ENCODE data around the gene HLX. TPM values are rescaled to one million over a fixed set of nuclear protein-coding genes. Genes with fewer than 3 reads are reported as not detected.

HLX gene
- polyA plus RNA-seq, 3 donors = 7.9 to 11.7 (median 11.4) TPM

DNA sequence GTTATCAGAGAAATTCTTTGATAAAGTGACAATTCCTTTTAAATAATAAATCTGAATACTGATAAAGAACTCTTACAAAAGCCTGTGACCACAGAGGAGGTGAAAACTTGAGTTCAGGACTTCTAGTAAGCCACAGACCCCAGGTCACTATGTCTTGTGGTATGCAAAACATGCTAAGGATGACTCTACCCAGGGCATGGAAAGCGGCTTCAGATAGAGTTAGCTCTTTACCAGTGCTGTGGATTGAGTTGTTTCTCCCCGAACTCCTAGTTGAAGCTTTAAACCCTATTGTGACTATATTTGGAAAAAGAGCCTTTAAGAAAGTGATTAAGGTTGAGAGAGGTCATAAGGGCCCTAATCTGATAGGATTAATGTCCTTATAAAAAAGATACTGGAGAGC lies 42.3 kb downstream of the HLX start:
- no peak for DNase-seq

DNA sequence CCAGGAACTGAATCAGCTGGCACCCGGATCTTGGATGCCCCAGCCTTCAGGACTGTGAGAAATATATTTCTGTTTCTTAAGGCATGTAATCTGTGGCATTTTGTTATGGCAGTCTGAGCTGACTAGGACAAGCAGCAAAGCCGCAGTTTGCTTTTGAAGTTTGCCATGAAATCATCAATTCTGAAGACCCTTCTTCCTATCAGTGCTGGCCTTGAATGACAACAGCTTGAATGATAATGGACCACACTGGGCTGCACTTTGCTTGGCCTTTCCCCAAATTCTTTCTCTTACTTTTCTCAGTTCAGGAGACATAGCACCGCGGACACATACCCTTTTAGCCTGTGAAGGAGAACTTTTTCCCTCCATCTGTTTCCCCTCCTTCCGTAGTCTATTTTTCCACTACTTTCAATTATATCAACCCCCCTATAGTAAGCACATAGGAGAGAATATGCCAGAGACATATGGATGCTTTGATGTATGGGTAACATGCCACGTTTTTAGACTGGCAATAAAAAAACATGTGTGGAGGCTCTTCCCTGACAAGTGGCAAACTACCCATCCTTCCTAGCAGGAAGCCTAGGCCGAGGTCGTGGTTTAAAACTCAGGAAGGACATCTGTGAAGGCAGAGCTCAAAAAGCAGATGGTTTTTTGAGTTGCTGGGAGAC lies 42.9 kb downstream of the HLX start:
- DNase-seq = no peak

DNA sequence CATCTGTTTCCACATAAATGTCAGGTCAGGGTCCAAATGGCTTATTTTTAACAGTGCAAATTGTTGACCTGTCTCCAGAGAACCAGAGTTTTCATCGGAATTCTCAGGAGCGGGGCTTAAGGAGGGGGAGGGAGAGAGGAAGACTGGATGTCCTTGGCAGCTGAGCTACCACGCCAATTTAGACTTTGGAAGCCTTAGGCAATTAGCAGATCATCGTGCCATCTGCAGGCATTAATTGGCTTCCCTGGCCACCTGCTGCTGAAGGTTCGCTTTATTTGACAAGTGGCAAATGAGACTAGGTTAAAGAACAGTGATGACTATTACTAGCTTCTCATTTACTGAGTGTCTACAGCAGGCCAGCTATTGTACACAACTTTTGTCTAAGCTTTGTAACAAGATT lies 43.7 kb downstream of the HLX start:
- no peak for DNase-seq

DNA sequence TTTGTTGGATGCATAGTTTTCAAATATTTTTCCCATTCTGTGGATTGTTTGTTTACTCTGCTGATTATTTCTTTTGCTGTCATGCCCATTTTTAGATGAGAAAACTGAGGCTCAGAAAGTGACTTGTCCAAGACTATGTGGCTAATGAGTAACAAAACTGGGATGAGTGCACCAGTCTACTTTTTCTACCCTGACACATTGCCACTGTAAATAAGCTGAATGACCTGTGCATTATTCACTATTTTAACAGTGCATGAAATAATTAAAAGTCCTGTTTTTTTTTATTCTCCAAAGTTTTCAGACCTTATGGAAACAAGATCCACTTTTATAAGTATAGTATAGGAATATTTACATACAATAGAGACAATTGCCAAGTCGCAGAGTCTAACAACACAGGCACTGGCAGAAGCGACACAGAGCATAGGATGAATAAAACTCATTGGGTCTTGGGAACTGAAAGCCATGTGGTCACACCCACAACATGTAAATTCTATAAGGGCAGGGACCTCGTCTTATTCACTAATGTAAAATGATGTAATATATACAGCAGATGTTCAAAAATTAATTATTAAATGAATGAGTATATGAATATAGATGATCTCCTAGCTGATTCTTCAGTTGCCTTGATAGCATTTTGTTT lies 45.2 kb downstream of the HLX start:
- DNase-seq = no peak

DNA sequence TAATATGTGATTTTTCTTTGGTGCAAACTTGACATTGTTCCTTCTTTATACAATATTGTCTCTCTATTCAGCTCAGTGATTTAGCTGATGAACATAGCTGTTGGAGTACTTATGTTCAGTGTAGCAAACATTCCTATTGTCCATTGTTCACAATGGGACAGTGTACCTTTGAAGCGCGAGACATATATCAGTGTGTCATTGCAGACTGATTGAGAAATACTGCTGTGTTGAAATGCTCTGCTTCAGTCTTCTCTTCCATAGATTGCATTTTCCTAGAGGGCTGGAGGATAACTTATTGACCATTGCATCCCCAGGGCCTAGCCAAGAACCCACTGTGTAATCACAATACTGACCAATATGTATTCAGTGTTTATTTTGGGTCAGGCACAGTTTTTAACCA lies 46.5 kb downstream of the HLX start:
- no peak for DNase-seq

DNA sequence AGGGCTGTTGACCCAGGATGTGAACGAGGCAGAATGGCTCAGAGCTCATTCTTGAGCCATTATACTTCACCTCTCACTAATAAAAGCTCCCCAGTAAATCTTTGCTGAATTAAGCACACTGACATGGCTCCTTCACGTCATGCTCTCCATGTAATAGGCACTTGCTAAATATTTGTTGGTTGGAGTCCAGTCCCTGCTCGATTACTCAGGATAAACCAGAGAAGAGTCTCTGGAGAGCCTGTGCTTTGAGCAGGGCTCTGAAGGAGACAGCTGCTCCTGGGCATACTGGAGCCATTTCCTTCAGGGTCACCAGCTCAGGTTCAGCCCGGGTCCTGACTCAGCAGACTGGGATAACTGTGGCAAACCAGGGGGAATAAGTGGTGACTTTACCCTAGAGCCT lies 46.9 kb downstream of the HLX start:
- no peak for DNase-seq

DNA sequence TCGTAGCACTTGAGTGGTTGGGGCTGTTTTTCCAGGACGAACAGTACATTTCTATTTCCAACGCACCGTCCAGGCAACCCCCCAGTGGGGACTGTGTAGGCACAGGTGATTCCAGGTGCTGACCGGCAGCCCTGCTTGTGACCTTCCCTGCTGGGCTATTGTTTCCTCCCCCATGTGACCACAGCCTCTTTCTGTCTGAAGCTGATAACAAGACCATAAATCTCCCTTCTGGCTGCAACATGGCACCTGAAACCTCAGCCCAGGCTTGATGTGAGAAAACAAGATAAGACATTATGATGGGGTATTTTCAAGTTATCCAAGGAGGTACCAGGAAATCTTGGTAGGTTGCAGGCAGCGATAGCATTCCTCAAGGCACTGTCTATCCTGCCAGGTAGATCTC lies 48.2 kb downstream of the HLX start:
- no peak for DNase-seq

DNA sequence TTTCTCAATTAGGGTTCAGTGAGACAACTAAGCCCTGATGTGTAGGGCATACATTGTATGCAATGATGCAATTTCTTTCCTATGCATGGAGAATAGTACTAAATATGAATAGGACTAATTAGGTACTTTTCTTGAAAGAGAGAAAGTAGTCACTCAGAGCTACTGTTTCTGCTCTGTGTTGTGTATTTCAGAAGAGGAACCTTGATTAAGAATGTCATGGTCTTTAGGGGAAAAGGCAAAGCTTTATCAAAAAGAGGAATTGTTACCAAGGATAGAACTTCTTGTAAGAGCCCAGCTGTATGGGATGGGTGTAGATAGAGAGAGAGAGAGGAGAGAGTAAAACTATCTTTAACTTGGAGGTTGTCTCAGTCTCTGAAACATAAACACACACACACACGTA lies 49.1 kb downstream of the HLX start:
- DNase-seq = no peak

DNA sequence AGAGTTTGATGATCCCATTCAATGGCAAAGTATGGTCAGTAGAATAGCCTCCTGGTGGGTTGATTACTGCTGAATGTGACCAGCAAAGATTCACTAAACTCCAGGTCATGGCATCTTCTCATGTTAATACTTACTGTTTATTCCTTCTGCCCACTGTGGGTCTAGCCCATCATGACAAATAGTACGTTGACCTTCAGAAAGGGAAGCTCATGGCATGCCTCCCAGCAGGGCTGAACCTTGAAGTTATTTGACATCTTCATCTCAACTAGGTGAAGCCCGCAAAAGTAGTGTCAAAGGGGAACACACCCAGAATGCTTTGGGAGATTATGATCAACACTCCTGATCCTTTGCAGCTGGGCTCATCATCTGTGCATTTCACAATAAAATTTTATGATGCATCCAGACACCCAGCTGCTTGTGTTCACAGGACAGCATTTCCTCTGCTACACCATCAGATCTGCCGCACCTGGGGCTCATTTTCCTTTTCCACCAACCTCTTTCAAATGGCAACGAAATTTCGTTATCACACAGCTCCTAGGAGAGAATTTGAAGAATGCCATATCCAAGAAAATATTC lies 49.6 kb downstream of the HLX start:
- no peak for DNase-seq

DNA sequence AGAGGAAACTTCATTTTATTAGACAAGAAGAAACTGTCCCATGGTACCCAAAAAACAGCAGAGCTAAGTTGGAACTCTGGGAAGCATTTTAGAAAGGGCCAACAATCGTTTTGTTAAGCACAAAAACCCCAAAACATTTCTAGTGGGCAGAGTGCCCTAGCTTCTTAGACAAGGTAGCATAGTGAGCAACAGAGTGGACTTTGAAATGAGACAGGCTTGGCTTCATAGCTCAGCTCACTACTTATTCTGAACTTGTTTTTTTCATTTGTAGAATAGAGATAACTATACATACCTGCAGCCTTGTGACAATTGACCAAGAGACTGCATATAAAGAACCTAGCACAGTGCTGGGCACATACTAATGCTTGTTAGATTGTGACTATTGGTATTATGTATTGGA lies 50.1 kb downstream of the HLX start:
- DNase-seq = no peak

Other genes with a start within 250 kb of the HLX start
- 10 to 100 TPM; 25.6 to 29.9 (median 28.3) TPM for gene C1orf115, start 189.1 kb upstream of the HLX start, polyA plus RNA-seq (ENCODE audit: insufficient read length in 3 of 3)
- gene MTARC2, start 131.1 kb upstream of the HLX start, polyA plus RNA-seq (ENCODE audit: insufficient read length in 3 of 3) = 10 to 100 TPM; 47.8 to 65.1 (median 50.8) TPM
- 10 to 100 TPM; 19.3 to 26.6 (median 23.7) TPM for gene MTARC1, start 92.5 kb upstream of the HLX start, polyA plus RNA-seq (ENCODE audit: insufficient read length in 3 of 3)

All from renal pelvis (tissue), 4 donors.